Neuronal stem cell (in vitro differentiated cells): ENCODE measurements around the gene GH1.
"Not testable (repeated sequence)": the region's sequence is repeated elsewhere in the genome, so short reads cannot be mapped to it uniquely, and the experiment has no call there.

ENCODE experiments used
- DNase-seq: peaks from one replicate; pipeline ENCODE4 v3.0.0-alpha.2; 2013; ENCODE audit warnings: low spot score
- H2AFZ ChIP-seq: one replicate; pipeline ENCODE4 v1.6.1; 2013; ENCODE audit warnings: mild to moderate bottlenecking, low read length, inconsistent platforms
- H2AK5ac ChIP-seq: 2 replicates; pipeline ENCODE4 v1.6.1; 2013; ENCODE audit warnings: low read depth, mild to moderate bottlenecking, inconsistent platforms, low read length, moderate library complexity, mixed read lengths
- H2BK120ac ChIP-seq: 2 replicates; pipeline ENCODE4 v1.6.1; 2013; ENCODE audit warnings: low read depth, mild to moderate bottlenecking, inconsistent platforms, low read length, moderate library complexity, mixed read lengths
- H2BK12ac ChIP-seq: one replicate; pipeline ENCODE4 v1.6.1; 2013; ENCODE audit warnings: low read length, inconsistent platforms
- H2BK15ac ChIP-seq: 2 replicates; pipeline ENCODE4 v1.6.1; 2013; ENCODE audit warnings: mild to moderate bottlenecking, low read length, inconsistent platforms, mixed read lengths
- H2BK5ac ChIP-seq: one replicate; pipeline ENCODE4 v1.6.1; 2013; ENCODE audit warnings: inconsistent platforms, mild to moderate bottlenecking, low read length, moderate library complexity
- H3K14ac ChIP-seq: one replicate; pipeline ENCODE4 v1.6.1; 2013; ENCODE audit warnings: low read length, inconsistent platforms
- H3K18ac ChIP-seq: 2 replicates; pipeline ENCODE4 v1.6.1; 2013; ENCODE audit warnings: low read length, inconsistent platforms
- H3K23ac ChIP-seq: 2 replicates; pipeline ENCODE4 v1.6.1; 2013; ENCODE audit warnings: low read depth, mild to moderate bottlenecking, mixed read lengths, low read length, inconsistent platforms; ENCODE audit not compliant: poor library complexity
- H3K27ac ChIP-seq: replicated peaks from 3 replicates; pipeline ENCODE4 v1.5.1; 2013; ENCODE audit warnings: low read length, inconsistent platforms
- H3K27me3 ChIP-seq, 3 experiments: 2 replicates each; pipeline ENCODE4 v1.6.1; 2013; ENCODE audit warnings: low read length in 3 of 3, mild to moderate bottlenecking in 2 of 3, inconsistent platforms in 1 of 3, low read depth in 1 of 3, mixed read lengths in 1 of 3, moderate library complexity in 1 of 3; ENCODE audit not compliant: control insufficient read depth in 3 of 3, insufficient read depth in 3 of 3
- H3K36me3 ChIP-seq, 2 donors: replicated peaks in 1 of 2; 2 replicates each; pipeline ENCODE4 v1.6.1; 2013; ENCODE audit warnings: low read length in 2 of 2; ENCODE audit not compliant: control insufficient read depth in 2 of 2, insufficient read depth in 2 of 2
- H3K4ac ChIP-seq: 2 replicates; pipeline ENCODE4 v1.6.1; 2013; ENCODE audit warnings: inconsistent platforms, mild to moderate bottlenecking, low read length, moderate library complexity
- H3K4me1 ChIP-seq, 2 donors: 1 replicate in 1 of 2; 2 replicates in 1 of 2; pipeline ENCODE4 v1.6.1; 2013; ENCODE audit warnings: low read length in 2 of 2, low read depth in 1 of 2; ENCODE audit not compliant: control insufficient read depth in 2 of 2, insufficient read depth in 1 of 2
- H3K4me2 ChIP-seq: one replicate; pipeline ENCODE4 v1.6.1; 2013; ENCODE audit warnings: mild to moderate bottlenecking, low read length, inconsistent platforms; ENCODE audit not compliant: insufficient read depth, poor library complexity, severe bottlenecking
- H3K4me3 ChIP-seq, 2 donors: 2 replicates each; pipeline ENCODE4 v1.5.1; 2013; ENCODE audit warnings: low read length in 2 of 2, mild to moderate bottlenecking in 2 of 2, inconsistent platforms in 1 of 2, moderate library complexity in 1 of 2
- H3K79me1 ChIP-seq: one replicate; pipeline ENCODE4 v1.6.1; 2013; ENCODE audit warnings: low read depth, mild to moderate bottlenecking, inconsistent platforms, low read length, moderate library complexity
- H3K9ac ChIP-seq: one replicate; pipeline ENCODE4 v1.6.1; 2013; ENCODE audit warnings: mild to moderate bottlenecking, low read depth, low read length, inconsistent platforms; ENCODE audit not compliant: poor library complexity
- H3K9me3 ChIP-seq, 2 donors: replicated peaks in 1 of 2; 2 replicates each; pipeline versions ENCODE3 to v1.6.1; 2013; ENCODE audit warnings: low read length in 2 of 2, mild to moderate bottlenecking in 2 of 2, inconsistent platforms in 1 of 2, low read depth in 1 of 2, mixed read lengths in 1 of 2, moderate library complexity in 1 of 2; ENCODE audit not compliant: control insufficient read depth in 2 of 2, insufficient read depth in 1 of 2
- H4K8ac ChIP-seq: one replicate; pipeline ENCODE4 v1.6.1; 2013; ENCODE audit warnings: low read depth, mild to moderate bottlenecking, inconsistent platforms, low read length, moderate library complexity
- H4K91ac ChIP-seq: one replicate; pipeline ENCODE4 v1.6.1; 2013; ENCODE audit warnings: low read length, low read depth, mild to moderate bottlenecking, inconsistent platforms; ENCODE audit not compliant: poor library complexity
- WGBS, 2 donors: extraction: QIAGEN DNeasy Blood & Tissue Kit; methylation state at CpG; one replicate each; pipeline ENCODE4 v1.1.7; 2013; ENCODE audit warnings: missing lambda C conversion rate in 2 of 2, mixed read lengths in 1 of 2; ENCODE audit not compliant: insufficient read length in 2 of 2, insufficient replicate concordance in 1 of 2; ENCODE audit errors: extremely low coverage in 2 of 2; 5-methylcytosine and 5-hydroxymethylcytosine counted together

Gene GH1

GRCh38 chr17:63917646-63918045 is 993 bp downstream of the GH1 start:
- H3K4ac ChIP-seq: no peak overlapping the region
- H3K9ac ChIP-seq: no peak overlapping the region
- peak overlapping the region; percentile 41 for H3K18ac ChIP-seq
- H3K27ac ChIP-seq: no peak overlapping the region
- no CpG with 5 or more reads among the region's 13 CpGs for WGBS, 2 donors
- H3K27me3 ChIP-seq: no peaks in the 10 kb centered on the region
- no peaks in the 10 kb centered on the region for H3K79me1 ChIP-seq
- no peak overlapping the region for H4K91ac ChIP-seq
- H4K8ac ChIP-seq: no peak overlapping the region
- DNase-seq: no peak
- H2BK120ac ChIP-seq: no peak overlapping the region
- no peak overlapping the region for H2AFZ ChIP-seq
- H3K23ac ChIP-seq: no peak overlapping the region
- H3K4me3 ChIP-seq: no peak overlapping the region
- no peak overlapping the region for H3K14ac ChIP-seq
- H3K9me3 ChIP-seq: no peaks in the 10 kb centered on the region
- no peaks in the 10 kb centered on the region for H3K36me3 ChIP-seq
- no peak overlapping the region for H2BK15ac ChIP-seq
- no peak overlapping the region for H3K4me2 ChIP-seq
- no peak overlapping the region for H2BK12ac ChIP-seq
- H3K4me1 ChIP-seq: peaks cover 0 to 3% of the 10 kb centered on the region in 2 donors
- peak overlapping the region; percentile 68 for H2AK5ac ChIP-seq
- no peak overlapping the region for H2BK5ac ChIP-seq

- not testable (repeated sequence) for H3K4ac ChIP-seq, H2BK5ac ChIP-seq, H3K14ac ChIP-seq, H3K9me3 ChIP-seq, H3K4me1 ChIP-seq, H2AFZ ChIP-seq, DNase-seq, H3K36me3 ChIP-seq, H2BK15ac ChIP-seq, H3K27me3 ChIP-seq, H3K9ac ChIP-seq, H3K23ac ChIP-seq, H4K8ac ChIP-seq, H3K79me1 ChIP-seq, H2AK5ac ChIP-seq, H3K18ac ChIP-seq, H3K4me2 ChIP-seq, H2BK120ac ChIP-seq, H2BK12ac ChIP-seq, H4K91ac ChIP-seq, H3K4me3 ChIP-seq, H3K27ac ChIP-seq
- WGBS, 2 donors: no CpG with 5 or more reads among the region's 11 CpGs
Measured at GRCh38 chr17:63917206-63917605, 1.4 kb downstream of the GH1 start.

- no peak overlapping the region for H2BK120ac ChIP-seq
- H2BK15ac ChIP-seq: no peak overlapping the region
- no peak overlapping the region for H2AK5ac ChIP-seq
- H3K4me2 ChIP-seq: no peak overlapping the region
- H3K4me3 ChIP-seq: no peak overlapping the region
- DNase-seq: no peak
- no CpG with 5 or more reads among the region's 12 CpGs for WGBS, 2 donors
- H2AFZ ChIP-seq: no peak overlapping the region
- H3K79me1 ChIP-seq: no peaks in the 10 kb centered on the region
- no peaks in the 10 kb centered on the region for H3K9me3 ChIP-seq
- H4K8ac ChIP-seq: no peak overlapping the region
- no peak overlapping the region for H2BK12ac ChIP-seq
- no peaks in the 10 kb centered on the region for H3K36me3 ChIP-seq
- H3K27ac ChIP-seq: no peak overlapping the region
- no peak overlapping the region for H3K14ac ChIP-seq
- no peak overlapping the region for H4K91ac ChIP-seq
- H3K23ac ChIP-seq: no peak overlapping the region
- peaks cover 0 to 3% of the 10 kb centered on the region in 2 donors for H3K4me1 ChIP-seq
- no peak overlapping the region for H3K9ac ChIP-seq
- no peaks in the 10 kb centered on the region for H3K27me3 ChIP-seq
- H3K18ac ChIP-seq: peak overlapping the region; percentile 28
- H2BK5ac ChIP-seq: no peak overlapping the region
- no peak overlapping the region for H3K4ac ChIP-seq
Measured at GRCh38 chr17:63916566-63917185, 2.0 kb downstream of the GH1 start.

GRCh38 chr17:63915753-63916152 is 2.9 kb downstream of the GH1 start:
- H2AFZ ChIP-seq, H2BK5ac ChIP-seq, H2BK12ac ChIP-seq, H3K9ac ChIP-seq, H3K18ac ChIP-seq, H3K27ac ChIP-seq, H2AK5ac ChIP-seq, H3K4me2 ChIP-seq, H4K8ac ChIP-seq, H3K9me3 ChIP-seq, H3K23ac ChIP-seq, H3K27me3 ChIP-seq, H4K91ac ChIP-seq, H3K14ac ChIP-seq, H3K4me1 ChIP-seq, H3K36me3 ChIP-seq, H3K79me1 ChIP-seq, H3K4me3 ChIP-seq, H2BK15ac ChIP-seq, H3K4ac ChIP-seq, DNase-seq, H2BK120ac ChIP-seq: not testable (repeated sequence)
- WGBS, 2 donors: no CpG with 5 or more reads among the region's 10 CpGs
